NCI-H446 treated with DMSO at 0.1 percent for 48 hours (cell line): ENCODE results near the gene TBC1D10B.
"Not testable (repeated sequence)": the region's sequence is repeated elsewhere in the genome, so short reads cannot be mapped to it uniquely, and the experiment has no call there.

Experiments
- DNase-seq: peaks from one replicate; lab custom pipeline; 2025; lab: John Stamatoyannopoulos, UW

The TBC1D10B gene

DNA sequence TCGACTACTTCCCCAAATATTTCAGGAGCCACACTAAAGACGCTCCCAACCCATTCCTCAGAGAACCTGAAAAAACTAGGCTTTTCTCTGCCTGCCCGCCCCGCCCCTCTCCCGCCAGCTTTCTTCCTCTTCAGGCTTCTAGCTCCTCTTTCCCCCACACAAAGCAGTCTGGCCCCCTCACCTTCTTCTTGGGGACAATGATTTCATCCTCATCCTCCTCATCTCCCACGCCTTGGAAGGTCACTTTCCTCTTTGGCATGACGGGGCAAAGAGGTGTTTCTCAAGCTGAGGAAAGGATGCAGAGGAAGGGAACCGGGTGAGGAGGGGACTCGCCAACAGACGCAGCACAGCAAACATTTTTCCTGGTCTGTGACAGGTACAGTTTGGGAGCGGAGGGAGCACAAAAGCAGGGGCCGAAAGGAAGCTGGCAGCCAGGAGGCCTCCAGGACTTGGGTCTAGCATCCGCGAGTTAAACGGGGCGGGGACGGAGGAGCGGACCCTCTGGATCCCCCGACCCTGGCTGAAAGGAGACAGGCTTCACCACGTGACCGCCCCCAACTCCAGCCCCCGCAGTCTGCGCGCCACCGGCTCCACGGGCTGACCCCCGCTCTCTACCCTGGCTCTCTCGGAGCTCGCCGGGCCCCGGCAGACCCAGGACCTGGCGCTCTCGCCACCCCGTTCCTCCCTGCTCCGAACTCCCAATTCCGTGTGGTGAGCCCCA, 15.7 kb downstream of the TBC1D10B start:
- DNase-seq: no peak

DNA sequence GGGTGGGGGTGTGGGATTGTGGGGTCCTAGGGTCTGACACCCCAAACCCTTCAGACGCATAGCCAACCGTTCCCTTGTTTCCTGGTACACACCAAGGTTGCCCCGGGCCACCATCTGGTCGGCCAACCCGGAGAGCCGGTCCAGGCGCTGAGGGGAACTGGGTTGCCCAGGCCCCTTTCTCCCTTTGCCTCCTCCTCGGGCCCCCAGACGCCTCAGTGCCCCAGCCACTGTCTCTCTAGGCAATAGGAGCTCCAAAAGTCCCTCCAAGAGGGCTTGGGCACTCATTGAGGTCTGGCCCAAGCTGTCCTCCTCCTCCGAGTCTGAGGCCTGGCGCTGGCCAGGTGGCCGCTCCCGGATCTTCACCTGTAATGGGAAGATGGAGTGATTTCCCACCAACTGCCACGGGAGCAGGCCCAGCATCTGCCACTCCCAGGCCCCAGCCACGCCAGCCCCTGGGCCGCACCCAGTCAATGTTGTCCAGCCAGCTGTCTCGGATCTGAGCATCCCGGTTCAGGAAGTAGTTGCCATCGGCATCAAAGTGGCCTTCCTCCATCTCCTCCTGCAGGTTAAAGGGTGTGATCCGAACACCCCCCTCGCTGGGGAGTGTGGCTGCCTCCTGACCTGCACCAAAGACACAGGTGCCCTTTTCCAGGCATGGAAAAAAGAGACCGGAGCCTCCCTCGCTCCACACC, 16.7 kb downstream of the TBC1D10B start:
- no peak for DNase-seq

DNA sequence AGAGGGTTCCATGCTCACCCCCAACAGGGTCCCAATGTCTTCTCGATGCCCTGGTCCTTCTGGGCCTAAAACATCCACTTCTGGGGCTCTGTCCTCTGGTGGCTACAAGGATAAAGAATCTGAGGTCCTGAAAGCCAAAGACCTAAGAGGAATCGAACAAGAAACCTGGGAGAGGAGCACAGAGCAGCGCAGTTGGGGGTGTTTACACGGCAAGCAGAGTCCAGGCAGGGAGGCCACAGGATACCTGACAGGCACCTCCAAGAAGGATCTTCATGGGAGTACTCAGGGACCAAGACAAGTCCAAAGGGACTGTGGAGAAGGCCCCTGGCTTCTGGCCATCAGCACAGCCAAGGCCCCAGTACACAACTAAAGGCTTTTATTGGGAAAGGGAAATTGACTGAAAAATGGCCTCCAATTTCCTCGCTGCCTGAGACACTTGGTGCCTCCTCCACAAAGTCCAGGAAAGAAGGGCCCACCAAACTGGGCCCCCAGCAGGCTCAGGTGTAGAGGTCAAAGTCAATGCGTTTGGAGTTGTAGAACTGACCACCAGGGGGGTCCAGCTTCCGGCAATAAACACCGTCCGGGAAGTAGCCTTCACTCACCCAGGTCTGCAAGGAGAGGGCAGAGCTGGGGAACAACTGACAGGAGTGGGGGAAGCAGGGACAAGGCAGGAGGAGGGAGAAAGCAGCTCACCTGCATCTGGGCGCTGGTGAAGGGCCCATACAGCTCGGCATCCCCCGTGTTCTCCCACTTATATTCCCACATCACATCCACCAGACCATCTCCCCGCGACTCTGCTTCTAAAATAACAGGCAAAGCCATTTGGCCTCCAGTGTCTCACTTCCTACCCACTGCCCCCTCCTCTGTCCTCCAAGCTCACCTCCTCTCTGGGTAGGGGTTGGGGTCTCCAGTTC, 17.5 kb downstream of the TBC1D10B start:
- DNase-seq: no peak

DNA sequence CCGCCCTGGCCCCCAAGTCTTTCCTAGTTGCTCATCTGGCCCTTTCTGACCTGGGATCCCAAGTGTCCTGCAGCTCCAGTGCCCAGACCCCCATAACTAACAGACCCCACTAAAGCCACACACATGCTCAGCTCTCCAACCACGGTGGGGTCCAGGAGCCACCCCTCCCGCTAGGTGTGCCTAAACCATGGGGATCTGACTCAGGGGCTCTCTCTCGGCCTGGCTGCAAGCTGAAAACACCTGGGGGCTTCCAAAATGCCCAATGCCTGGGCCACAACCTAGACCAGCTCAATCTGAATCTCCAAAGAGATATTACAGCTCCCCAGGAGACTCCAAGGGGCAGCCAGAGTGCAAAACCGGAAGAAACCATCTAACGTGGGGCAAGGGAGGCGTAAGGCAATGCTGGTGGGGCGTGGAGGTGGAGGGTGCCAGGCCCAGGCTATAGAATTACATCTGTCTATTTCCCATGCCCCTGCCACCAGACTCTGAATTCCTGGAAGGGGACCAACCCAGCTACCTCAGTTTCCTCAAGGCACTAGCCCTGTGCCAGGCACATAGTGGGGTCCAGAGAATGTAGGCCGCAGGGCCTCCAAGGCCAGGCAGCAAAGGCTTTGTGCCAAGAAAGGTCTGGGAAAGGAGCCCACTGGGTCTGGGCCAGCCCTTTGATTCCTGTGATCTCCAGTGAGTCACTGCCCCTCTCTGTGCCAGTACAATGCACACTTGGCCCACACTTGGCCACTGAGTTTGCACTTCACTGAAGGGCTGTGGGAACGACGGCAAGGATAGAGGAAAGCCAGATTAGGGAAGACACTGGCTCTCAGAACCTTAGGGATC, 18.5 kb downstream of the TBC1D10B start:
- DNase-seq: peak; percentile 81

DNA sequence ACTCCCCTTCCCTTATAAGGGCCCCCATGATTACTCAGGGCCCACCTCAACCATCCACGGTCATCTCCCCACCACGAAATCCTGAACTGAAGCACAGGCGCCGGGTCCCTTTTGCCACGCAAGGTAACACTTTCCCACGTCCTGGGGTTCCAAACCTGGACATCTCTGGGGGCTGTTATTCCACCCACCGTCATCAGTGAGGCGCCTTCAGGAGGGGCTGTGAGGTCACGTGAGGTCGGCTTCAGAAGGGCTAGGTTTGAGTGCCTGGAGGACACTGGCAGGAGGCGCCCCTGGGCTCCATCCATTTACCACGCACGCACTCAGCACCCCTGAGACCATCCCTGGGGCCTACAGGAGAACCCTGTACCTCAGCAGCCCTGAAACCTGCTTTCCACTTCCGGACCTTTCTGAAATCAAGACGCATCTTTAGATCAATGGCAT, 19.3 kb downstream of the TBC1D10B start:
- no peak for DNase-seq

DNA sequence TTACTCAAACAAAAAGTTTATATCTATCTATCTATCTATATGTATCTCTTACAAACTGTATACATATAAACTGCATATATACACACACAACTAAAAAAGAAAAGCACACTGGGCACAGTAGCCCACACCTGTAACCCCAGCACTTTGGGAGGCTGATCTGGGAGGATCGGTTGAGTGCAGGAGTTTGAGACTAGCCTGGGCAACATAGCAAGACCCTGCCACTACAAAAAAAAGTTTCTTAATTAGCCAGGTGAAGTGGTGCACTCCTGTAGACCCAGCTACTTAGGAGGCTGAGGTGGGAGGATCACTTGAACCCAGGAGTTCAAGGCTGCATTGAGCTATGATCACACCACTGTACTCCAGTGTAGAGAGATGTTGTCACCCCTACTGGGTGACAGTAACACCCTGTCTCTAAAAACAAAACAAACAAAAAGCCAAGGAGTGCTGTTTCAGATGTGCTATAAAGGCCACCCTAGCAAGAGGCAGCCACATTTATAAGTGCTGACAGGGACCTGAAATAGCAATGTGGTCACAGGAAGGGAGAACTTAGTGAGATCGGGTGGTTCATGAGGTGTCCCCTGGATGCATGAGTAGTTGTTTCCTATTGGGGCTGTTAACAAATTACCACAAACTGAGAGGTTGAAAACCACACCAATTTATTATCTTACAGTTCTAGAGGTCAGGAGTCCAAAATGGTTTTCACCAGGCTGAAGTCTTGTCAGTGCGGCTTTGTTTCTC, 20.0 kb downstream of the TBC1D10B start:
- no peak for DNase-seq

DNA sequence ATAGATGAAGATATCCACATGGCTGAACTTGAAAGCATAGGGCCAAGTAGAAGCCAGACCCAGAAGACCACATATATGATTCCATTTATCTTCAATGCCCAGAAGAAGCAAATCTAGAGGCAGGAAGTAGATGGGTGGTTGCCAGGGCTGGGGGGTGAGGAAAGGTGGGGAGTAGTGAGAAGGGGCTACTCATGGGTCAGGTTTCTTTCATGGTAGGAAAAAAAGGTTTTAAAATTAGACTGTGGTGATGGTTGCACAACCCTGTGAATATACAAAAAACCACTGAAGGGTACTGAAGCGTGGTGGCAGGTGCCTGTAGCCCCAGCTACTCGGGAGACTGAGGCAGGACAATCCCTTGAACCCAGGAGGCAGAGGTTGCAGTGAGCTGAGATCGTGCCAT, 20.6 kb downstream of the TBC1D10B start:
- no peak for DNase-seq

DNA sequence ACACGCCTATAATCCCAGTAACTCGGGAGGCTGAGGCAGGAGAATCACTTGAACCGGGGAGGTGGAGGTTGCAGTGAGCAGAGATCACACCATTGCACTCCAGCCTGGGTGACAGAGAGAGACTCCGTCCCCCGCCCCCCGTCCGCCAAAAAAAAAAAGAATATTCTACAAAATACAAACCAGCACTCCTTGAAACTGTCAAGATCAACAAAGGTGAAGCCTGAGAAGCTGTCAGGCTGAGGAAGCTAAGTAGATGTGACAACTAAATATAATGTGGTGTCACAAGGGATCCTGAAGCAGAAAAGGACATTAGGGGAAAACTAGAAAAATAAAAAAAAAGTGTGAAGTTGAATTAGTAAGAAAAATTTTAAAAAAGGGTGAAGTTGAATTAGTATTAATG, 21.4 kb downstream of the TBC1D10B start:
- no peak for DNase-seq

DNA sequence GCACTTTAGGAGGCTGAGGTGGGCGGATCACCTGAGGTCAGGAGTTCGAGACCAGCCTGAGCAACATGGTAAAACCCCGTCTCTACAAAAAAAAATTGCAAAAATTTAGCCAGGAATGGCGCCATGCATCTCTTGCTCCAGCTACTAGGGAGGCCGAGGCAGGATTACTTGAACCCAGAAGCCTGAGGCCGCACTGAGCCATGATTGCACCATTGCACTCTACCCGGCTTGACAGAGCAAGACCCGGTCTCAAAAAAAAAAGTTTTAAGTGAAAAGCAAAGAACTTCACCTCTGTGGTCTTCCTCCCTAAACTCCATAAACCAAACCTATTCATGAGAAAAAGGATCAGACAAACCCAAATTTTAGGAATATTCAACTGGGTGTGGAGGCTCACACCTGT, 22.2 kb downstream of the TBC1D10B start:
- DNase-seq: no peak

DNA sequence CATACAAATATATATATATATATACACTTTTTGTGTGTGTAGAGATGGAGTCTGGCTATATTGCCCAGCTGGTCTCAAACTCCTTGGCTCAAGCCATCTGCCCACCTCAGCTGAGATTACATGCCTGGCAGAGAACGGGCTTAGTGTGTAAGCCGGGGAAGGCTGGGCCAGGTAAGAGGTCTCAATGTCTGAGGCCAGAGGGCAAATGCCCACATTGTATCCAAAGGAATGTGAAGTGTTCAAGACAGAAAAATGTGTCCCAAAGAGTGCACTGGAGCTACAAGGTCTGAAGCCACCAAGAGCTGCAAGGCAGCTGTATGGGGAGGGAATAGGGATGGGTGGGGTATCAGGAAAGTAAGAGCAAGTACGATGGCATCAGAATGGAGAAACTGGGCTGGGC, 24.0 kb downstream of the TBC1D10B start:
- DNase-seq: no peak

DNA sequence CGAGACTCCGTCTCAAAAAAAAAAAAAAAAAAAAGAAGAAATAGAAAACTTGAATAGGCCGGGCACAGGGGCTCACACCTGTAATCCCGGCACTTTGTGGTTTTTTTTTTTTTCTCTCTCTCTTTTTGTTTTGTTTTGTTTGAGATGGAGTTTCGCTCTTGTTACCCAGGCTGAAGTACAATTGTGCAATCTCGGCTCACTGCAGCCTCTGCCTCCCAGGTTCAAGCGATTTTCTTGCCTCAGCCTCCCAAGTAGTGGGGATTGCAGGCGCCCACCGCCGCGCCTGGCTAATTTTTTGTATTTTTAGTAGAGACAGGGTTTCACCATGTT, 26.8 kb downstream of the TBC1D10B start:
- DNase-seq: not testable (repeated sequence)

DNA sequence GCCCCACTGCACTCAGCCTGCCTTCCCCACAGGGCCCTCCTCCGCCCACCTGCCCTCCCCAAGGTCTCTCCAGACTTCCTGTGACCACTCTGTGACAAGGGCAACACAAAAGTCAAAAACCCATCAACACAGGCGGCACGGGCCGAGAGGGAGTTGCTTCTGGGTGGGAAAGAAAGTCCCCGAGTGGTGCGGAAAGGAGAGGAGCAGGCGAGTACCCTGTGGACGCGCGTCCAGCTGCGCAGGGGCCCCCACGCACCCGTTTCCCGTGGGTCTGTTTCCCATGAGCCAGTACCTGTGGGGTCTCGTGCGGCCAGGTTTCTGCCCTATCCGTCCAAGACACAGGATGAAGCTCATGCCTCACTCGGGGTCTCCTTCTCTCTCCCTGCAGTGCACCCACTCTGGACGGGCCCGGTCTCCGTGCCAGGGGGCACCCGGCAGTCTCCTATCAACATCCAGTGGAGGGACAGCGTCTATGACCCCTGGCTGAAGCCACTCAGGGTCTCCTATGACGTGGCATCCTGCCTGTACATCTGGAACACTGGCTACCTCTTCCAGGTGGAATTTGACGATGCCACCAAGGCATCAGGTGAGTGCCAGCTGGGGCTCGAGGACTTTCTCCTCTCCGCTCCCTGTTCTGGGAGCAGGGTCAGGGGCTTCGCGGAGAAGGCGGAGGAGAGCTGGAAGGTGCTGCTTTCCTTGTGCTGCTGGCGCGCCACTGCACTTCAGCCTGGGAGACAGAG, 27.4 kb downstream of the TBC1D10B start:
- no peak for DNase-seq

DNA sequence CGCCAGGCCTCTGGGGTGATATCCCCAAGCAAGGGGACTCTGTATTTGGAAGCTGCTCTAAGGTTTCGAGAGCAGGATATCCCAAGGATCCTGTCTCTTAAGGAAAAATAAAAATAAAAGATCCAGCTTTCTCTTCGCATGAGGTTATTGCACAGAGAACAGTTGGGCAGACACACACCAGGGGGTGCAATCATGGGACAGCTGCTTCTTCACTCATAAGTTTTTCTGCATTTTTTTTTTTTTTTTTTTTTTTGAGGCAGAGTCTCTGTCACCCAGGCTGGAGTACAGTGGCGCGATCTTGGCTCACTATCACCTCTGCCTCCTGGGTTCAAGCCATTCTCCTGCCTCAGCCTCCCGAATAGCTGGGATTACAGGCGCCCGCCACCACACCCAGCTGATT, 28.3 kb downstream of the TBC1D10B start:
- not testable (repeated sequence) for DNase-seq

DNA sequence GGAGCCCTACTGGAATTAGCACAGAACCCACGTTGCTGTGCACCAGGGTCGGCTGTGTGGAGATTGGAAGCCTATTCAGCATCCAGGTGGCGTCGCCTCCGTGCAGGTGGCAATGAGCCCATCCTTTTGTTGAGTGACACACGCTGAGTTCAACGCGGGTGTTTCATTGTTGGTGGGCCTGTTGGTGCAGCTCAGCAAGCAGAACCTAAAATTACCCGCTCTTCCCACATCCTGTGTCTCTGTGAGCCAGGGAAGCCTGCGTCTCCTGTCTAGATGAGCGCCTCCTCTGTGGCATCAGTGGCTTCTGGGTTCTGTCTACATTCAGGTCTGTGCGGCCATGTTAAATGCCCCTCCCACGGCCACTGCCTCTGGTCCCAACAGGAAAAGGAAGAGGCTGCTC, 29.7 kb downstream of the TBC1D10B start:
- no peak for DNase-seq

DNA sequence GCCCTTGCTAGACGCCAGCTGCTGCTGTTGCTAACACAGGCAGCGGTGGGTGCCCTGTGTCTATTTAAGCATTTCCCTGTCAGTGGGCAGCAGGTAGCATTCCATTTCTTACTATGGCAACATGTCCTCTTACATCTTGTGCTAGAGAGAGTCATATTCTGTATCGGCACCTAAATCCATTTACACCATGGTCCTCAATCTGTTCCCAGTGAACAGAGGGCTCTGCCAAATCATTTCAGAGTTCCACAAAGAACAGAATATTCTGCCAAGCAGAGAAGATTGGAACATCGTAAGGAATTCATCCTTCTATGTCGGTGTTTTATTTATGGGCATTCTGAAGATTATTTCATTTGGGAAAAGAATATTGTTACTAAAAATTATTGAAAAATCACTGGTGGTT, 31.6 kb downstream of the TBC1D10B start:
- DNase-seq: not testable (repeated sequence)

DNA sequence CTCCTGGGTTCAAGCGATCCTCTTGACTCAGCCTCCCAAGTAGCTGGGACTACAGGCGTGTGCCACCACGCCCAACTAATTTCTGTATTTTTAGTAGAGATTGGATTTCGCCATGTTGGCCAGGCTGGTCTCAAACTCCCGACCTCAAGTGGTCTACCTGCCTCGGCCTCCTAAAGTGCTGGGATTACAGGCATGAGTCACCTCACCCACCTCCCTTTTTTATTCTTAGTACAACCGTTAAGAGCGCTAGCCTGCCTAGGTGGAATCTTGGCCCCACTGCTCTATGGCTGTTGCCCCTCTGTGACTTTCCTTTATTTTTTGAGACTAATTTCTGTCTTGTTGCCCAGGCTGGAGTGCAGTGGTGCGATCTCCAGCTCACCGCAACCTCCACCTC, 32.3 kb downstream of the TBC1D10B start:
- not testable (repeated sequence) for DNase-seq

DNA sequence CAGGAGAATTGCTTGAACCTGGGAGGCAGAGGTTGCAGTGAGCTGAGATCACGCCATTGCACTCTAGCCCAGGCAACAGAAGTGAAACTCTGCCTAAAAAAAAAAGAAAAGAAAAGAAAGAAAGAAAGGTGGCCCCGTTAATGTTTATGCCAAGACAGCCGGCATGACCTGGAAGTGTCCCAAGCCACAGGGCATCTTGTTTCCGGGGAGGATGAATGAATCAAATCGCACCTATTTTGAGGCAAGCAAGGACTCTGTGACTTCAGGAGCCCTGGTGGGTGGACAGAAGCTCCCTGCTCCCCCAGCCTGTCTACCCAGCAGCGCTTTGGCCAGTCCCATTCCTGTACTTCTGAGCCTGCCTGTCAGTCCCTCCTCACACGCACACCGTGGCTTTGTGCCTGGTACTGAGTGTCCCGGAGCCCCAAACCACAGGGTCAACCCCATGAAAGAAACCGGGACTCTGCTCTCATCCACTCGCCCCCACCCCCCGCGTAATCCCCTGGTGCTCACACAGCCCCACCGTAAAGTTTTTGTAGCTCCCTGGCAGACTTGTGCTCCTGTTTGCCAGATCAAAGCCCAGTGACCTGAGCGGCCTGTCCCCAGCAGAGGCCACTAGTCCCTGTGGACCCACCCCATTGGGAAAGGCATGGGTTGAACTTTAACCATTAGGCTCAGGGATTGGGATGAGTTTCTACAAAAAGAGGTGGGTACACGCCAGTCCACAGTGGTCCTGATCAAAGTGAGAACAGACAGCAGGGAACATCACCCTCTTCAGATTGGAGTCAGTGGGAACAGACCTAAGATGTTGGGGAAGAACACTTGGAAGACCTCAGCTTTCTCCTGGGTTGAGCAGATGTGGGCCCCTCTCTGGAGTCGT, 34.5 kb downstream of the TBC1D10B start:
- no peak for DNase-seq

DNA sequence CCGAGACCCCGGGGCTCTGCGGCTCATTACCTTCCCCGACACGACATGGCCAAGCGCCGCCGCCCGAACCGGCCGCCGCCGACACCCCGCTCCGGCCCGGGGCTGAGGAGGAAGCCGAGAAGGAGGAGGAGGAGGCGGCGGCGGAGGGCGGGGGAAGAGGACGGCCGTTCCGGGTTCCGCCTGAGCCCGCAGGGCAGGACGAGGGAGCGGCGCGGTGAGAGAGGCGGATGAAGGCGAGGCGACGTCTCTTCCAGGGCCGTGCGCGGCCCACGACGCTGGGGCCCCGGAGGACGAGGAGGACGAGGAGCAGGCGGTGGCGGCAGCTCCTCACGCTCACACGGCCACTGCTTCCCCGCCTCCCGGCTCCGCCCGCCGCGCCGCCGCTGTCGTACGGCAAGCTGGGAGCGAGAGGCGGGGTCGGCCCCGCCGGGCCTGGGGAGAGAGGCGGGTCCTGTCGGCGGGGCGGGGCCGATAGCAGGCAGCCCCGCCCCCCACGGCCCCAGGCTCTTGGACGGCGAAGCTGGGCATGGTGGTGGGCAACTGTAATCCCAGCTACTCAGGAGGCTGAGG, 35.2 kb downstream of the TBC1D10B start:
- peak; percentile 36 for DNase-seq

DNA sequence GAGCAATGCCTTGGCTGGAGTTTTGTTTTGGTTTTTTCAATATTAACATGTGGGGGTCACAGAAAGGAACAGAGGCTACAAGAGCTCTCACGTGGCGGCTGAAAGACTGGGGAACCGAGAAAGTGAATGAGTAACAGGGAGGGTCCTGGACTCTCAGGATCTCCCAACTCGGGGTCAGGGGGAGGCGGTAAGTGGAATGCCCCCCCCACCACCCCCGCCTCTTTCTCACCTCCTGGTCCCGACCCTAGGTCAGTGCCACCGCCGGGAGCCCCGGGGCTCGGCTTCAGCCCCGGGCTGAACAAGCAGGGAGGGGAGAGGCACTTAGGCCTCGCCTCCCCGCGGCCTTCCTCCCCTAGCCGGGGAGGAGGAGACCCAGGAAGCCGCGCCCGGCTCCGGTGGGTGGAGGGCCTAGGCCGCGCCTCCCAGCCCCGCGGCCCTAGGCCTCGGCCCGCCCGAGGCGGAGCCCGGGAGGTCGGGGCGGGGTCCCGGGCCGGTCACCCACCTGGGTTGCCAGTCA, 35.8 kb downstream of the TBC1D10B start:
- DNase-seq: peak; percentile 38
